Measurements from ENCODE around the gene SDHAF2.
A peak's percentile ranks its signal among the peaks of the same experiment; 100 is the strongest.

The SDHAF2 gene

DNA sequence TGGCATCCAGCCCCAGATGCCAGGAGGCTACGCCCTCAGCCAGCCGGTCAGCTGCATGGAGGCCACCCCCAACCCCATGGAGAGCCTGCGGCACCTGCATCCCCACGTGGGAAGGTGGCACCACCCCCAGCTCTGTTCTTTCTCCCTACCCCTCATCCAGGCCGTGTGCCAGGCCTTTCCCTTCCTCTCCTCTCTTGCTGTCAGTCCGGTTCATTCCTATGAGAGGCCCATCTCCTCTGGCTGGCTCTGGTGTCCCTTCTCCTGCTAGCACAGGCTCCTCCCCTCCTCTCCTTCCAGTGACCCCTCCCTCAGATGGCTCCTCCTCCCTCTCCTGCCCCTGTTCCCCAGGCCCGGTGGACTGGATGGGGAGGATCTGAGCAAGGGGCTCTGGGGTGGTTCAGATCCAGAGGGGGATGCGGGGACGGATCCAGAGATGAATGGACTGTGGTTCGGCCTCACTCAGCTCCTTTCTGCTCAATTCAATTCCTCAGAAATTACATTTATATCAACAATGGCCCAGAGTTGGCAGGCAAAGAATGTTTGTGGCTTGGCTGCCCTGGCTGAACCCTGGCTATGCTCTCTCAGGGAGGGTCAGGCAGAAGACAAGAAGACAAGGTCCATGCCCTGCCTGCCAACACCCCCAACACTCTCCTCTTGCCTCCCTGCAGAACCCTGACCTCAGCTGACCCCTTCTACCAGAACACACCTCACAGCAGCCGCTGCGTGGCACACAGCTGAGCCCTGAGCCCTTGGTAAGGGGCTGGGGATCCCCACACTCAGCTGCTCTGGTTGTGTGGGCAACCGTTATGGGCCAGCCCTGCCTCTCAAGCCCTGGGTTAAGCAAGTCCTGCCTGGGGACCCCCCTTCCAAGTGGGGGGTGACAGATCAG is 60.2 kb downstream of the SDHAF2 start:
- Histone ChIP-seq H3K9me3 (ENCODE audit: control insufficient read depth in 5 of 5, low read length in 5 of 5) (no peaks in the 10 kb centered on the region), H3K36me3 (ENCODE audit: control insufficient read depth in 5 of 5, insufficient read depth in 5 of 5, low read length in 5 of 5) (peaks cover 0 to 11% (median 0%) of the 10 kb centered on the region in 5 donors), H3K9ac (ENCODE audit: low read length in 5 of 5) (peak overlapping the region in 2 of 5 donors; percentile 12 to 50), H3K27ac (ENCODE audit: low read depth, low read length) (no peak overlapping the region), H3K4me1 (ENCODE audit: control insufficient read depth in 5 of 5, insufficient read depth in 5 of 5, low read length in 5 of 5) (peaks cover 11 to 40% (median 28%) of the 10 kb centered on the region in 5 donors), H3K4me3 (ENCODE audit: low read depth in 1 of 5, low read length in 5 of 5) (peak overlapping the region in 4 of 5 donors; percentile 17 to 48 (median 35)), H3K27me3 (ENCODE audit: control insufficient read depth in 5 of 5, insufficient read depth in 4 of 5, low read length in 5 of 5) (peaks cover 0 to 3% (median 0%) of the 10 kb centered on the region in 5 donors)

- H3K27ac ChIP-seq (ENCODE audit: low read depth, low read length), result no peak overlapping the region
- H3K4me1 ChIP-seq (ENCODE audit: control insufficient read depth in 5 of 5, insufficient read depth in 5 of 5, low read length in 5 of 5), result peaks cover 11 to 40% (median 28%) of the 10 kb centered on the region in 5 donors
- H3K36me3 ChIP-seq (ENCODE audit: control insufficient read depth in 5 of 5, insufficient read depth in 5 of 5, low read length in 5 of 5), result peaks cover 0 to 9% (median 0%) of the 10 kb centered on the region in 5 donors
- H3K4me3 ChIP-seq (ENCODE audit: low read depth in 1 of 5, low read length in 5 of 5), result no peak overlapping the region
- no peak overlapping the region for H3K9ac ChIP-seq (ENCODE audit: low read length in 5 of 5)
- H3K9me3 ChIP-seq (ENCODE audit: control insufficient read depth in 5 of 5, low read length in 5 of 5), result no peaks in the 10 kb centered on the region
- peaks cover 0 to 3% (median 0%) of the 10 kb centered on the region in 5 donors for H3K27me3 ChIP-seq (ENCODE audit: control insufficient read depth in 5 of 5, insufficient read depth in 4 of 5, low read length in 5 of 5)
These were observed 61.9 kb downstream of the SDHAF2 start for GRCh38 chr11:61491736-61492395.

DNA sequence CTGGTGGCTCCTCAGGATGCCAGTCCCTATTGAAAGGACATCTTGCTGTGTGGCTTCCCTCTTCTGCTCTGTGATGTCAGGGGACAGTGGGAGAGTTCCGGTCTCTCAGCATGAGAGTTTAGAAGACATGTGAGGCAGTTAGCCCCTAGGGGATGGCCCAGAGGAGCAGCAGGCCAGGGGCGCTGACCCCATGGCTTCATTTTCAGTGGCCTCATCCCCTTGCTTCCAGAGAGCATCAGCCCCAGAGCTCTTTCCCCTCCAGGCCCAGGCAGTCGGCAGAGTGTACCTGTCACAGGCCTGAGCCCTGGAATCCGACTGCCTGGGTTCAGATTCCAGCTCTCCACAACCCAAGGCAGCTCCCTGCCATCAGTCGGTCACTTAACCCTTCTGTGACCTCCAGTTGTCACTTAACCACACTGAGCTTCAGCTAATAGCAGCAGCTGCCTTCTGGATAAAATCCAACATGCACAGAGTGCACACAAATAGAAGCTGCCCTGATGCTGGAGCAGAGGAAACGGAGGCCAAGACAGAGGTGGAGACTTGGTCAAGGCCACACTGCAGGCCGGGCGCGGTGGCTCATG is 64.5 kb downstream of the SDHAF2 start:
- H3K27me3 ChIP-seq (ENCODE audit: control insufficient read depth in 5 of 5, insufficient read depth in 4 of 5, low read length in 5 of 5), result peaks cover 0 to 8% (median 0%) of the 10 kb centered on the region in 5 donors
- H3K9ac ChIP-seq (ENCODE audit: low read length in 5 of 5), result no peak overlapping the region
- no peaks in the 10 kb centered on the region for H3K9me3 ChIP-seq (ENCODE audit: control insufficient read depth in 5 of 5, low read length in 5 of 5)
- H3K36me3 ChIP-seq (ENCODE audit: control insufficient read depth in 5 of 5, insufficient read depth in 5 of 5, low read length in 5 of 5), result no peaks in the 10 kb centered on the region
- peaks cover 6 to 28% (median 16%) of the 10 kb centered on the region in 5 donors for H3K4me1 ChIP-seq (ENCODE audit: control insufficient read depth in 5 of 5, insufficient read depth in 5 of 5, low read length in 5 of 5)
- no peak overlapping the region for H3K4me3 ChIP-seq (ENCODE audit: low read depth in 1 of 5, low read length in 5 of 5)
- no peak overlapping the region for H3K27ac ChIP-seq (ENCODE audit: low read depth, low read length)

DNA sequence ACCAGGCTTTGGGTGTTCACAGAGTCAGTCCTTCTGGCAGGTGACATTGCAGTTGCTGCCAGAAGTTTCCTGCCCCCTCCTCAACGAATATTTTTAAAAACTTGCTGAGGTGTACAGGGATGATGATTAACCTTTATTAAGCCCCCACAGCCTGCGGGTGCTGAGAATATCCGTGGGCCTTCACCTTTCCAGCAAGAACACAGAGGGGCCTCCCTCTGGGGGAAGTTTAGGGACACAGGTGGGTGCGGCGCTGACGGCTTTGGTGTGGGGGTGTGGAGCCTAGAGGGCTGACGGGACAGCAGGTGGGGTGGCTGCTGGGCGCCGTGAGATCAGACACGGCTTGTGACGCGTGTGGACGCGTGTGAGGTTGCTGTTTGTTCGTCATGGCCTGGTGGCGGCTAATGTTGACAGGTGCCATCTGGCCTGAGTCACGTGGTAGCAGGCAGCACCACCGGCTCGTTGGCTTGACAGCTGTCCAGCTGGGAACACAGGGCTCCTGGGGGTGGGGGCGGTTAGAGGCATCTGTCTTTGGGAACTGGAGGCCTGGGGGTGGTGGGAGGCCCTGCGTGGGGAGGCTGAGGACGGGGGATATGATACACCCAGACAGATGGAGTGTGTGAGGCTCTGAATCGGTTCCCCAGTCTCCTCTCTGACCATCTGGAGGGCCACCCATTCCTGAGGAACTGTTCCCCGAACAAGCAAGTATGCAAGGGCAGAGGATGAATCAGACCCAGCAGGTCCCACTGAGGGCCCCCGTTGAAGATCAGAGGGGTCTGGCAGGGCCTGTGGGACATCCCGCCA is 66.1 kb downstream of the SDHAF2 start:
- Histone ChIP-seq H3K9ac (ENCODE audit: low read length in 5 of 5) (no peak overlapping the region), H3K27ac (ENCODE audit: low read depth, low read length) (no peak overlapping the region), H3K9me3 (ENCODE audit: control insufficient read depth in 5 of 5, low read length in 5 of 5) (no peaks in the 10 kb centered on the region), H3K4me1 (ENCODE audit: control insufficient read depth in 5 of 5, insufficient read depth in 5 of 5, low read length in 5 of 5) (peaks cover 0 to 13% (median 2%) of the 10 kb centered on the region in 5 donors), H3K27me3 (ENCODE audit: control insufficient read depth in 5 of 5, insufficient read depth in 4 of 5, low read length in 5 of 5) (peaks cover 0 to 8% (median 0%) of the 10 kb centered on the region in 5 donors), H3K36me3 (ENCODE audit: control insufficient read depth in 5 of 5, insufficient read depth in 5 of 5, low read length in 5 of 5) (no peaks in the 10 kb centered on the region), H3K4me3 (ENCODE audit: low read depth in 1 of 5, low read length in 5 of 5) (no peak overlapping the region)

All from subcutaneous abdominal adipose tissue (tissue), 5 donors.